GM18498 (cell line): ENCODE data around the gene GRM5.
"Not testable (repeated sequence)": the region's sequence is repeated elsewhere in the genome, so short reads cannot be mapped to it uniquely, and the experiment has no call there.

Experiments
- ATAC-seq: cut with Tn5 transposase; IDR thresholded peaks from one replicate; pipeline ENCODE4 v1.9.1; 2021; ENCODE audit warnings: mild to moderate bottlenecking, moderate library complexity; ENCODE audit not compliant: unreplicated experiment

The GRM5 gene

GRCh38 chr11:88843766-88844426 lies 221.9 kb downstream of the GRM5 start:
- not testable (repeated sequence) for ATAC-seq

- ATAC-seq: not testable (repeated sequence)
Measured at GRCh38 chr11:88838139-88838538, 227.6 kb downstream of the GRM5 start.

GRCh38 chr11:88835709-88836108 lies 230.1 kb downstream of the GRM5 start:
- ATAC-seq: not testable (repeated sequence)

GRCh38 chr11:88831303-88831890 lies 234.4 kb downstream of the GRM5 start:
- ATAC-seq: no peak

GRCh38 chr11:88827018-88827676 lies 238.6 kb downstream of the GRM5 start:
- no peak for ATAC-seq

GRCh38 chr11:88819616-88820015 lies 246.2 kb downstream of the GRM5 start:
- no peak for ATAC-seq

GRCh38 chr11:88818978-88819377 lies 246.8 kb downstream of the GRM5 start:
- ATAC-seq: no peak

- ATAC-seq: no peak
Measured at GRCh38 chr11:88815505-88815904, 250.3 kb downstream of the GRM5 start.

GRCh38 chr11:88814076-88814475 lies 251.7 kb downstream of the GRM5 start:
- ATAC-seq: peak; percentile 36

GRCh38 chr11:88813233-88813915 lies 252.4 kb downstream of the GRM5 start:
- peak; percentile 94 for ATAC-seq

- ATAC-seq: no peak
Measured at GRCh38 chr11:88810420-88811097, 255.2 kb downstream of the GRM5 start.

GRCh38 chr11:88809126-88809525 lies 256.7 kb downstream of the GRM5 start:
- no peak for ATAC-seq

- ATAC-seq: no peak
Measured at GRCh38 chr11:88807349-88807748, 258.4 kb downstream of the GRM5 start.

GRCh38 chr11:88806410-88806809 lies 259.4 kb downstream of the GRM5 start:
- ATAC-seq: no peak

GRCh38 chr11:88801484-88802123 lies 264.2 kb downstream of the GRM5 start:
- no peak for ATAC-seq

- no peak for ATAC-seq
Measured at GRCh38 chr11:88799771-88800500, 265.8 kb downstream of the GRM5 start.

- no peak for ATAC-seq
Measured at GRCh38 chr11:88790182-88790581, 275.6 kb downstream of the GRM5 start.

- ATAC-seq: no peak
Measured at GRCh38 chr11:88779577-88779976, 286.2 kb downstream of the GRM5 start.

- ATAC-seq: no peak
Measured at GRCh38 chr11:88770475-88771079, 295.2 kb downstream of the GRM5 start.

- ATAC-seq: no peak
Measured at GRCh38 chr11:88744140-88744539, 321.6 kb downstream of the GRM5 start.
